ENCODE data around the gene FADS2.

DNA sequence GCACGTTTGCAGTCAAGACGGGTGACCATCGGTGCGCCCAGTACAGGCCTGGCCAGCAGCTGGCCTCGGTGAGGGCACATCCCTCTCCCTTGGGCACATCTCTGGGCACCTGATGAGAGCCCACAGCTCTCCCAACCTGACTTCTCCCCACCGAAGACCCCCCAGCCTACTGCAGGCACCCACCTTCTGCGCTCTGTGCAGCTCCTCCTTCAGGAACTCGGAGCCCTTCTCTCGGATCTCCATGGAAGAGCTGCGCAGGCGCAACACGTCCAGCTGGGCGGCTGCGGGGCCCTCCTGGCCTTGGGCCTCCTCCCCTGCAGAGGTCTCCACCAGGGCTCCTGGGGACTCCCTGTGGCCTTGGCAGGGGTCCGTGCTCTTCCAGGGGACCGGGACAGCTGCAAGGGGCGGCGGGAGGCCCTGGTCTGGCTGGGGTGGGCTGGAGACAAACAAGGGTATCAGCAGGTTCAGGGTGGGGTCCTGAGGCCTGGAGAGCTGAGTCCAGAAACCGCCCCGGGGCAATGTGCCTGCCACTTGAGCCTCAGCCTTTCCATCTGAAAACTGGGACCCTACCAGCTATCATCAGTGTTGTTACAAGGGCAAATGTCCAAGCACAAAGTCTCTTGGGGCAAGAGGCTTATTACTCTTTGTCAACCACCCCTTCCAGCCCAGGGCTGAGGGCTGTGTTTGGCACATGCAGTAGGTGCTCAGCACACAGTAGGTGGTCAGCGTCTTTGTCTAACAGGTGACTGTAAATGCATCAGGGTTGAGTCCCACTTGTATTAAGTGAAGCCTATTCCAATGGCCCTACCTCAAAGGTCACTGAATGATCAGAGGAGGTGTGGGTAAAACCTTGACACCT is 80.0 kb downstream of the FADS2 start:
- TF ChIP-seq, protein P1, sequence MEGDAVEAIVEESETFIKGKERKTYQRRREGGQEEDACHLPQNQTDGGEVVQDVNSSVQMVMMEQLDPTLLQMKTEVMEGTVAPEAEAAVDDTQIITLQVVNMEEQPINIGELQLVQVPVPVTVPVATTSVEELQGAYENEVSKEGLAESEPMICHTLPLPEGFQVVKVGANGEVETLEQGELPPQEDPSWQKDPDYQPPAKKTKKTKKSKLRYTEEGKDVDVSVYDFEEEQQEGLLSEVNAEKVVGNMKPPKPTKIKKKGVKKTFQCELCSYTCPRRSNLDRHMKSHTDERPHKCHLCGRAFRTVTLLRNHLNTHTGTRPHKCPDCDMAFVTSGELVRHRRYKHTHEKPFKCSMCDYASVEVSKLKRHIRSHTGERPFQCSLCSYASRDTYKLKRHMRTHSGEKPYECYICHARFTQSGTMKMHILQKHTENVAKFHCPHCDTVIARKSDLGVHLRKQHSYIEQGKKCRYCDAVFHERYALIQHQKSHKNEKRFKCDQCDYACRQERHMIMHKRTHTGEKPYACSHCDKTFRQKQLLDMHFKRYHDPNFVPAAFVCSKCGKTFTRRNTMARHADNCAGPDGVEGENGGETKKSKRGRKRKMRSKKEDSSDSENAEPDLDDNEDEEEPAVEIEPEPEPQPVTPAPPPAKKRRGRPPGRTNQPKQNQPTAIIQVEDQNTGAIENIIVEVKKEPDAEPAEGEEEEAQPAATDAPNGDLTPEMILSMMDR (IDR thresholded peaks at IDR 0.05): no peak
- TF ChIP-seq POLR2AphosphoS5 (IDR thresholded peaks at IDR 0.05) (no peak), EP300 (IDR thresholded peaks at IDR 0.05) (no peak)
